Mesenteric fat pad (tissue), 1 donor: ENCODE measurements around the gene KCNS3. TPM values are rescaled to one million over a fixed set of nuclear protein-coding genes. Genes with fewer than 3 reads are reported as not detected.

ENCODE experiments used
- DNase-seq: peaks from one replicate; pipeline ENCODE4 v3.0.0-alpha.2; 2020; ENCODE audit warnings: low spot score
- total RNA-seq: library from RNA; stranded (reverse); fragmentation: NEBNext Ultra II Directional; extraction: Animal tissue kit (Norgen Biotek cat#: 25700); gene quantifications from one replicate; pipeline ENCODE4 v1.2.1, GENCODE V29; 2021
- donor health status: DM: yes; HTN: yes; CAD: no.

KCNS3 gene
- total RNA-seq, 1 donor from 2014 or later, result 1.1 TPM

- DNase-seq, result no peak
These were observed 1.9 kb upstream of the KCNS3 start for GRCh38 chr2:17876590-17876989.

- no peak for DNase-seq
These were observed 621 bp upstream of the KCNS3 start for GRCh38 chr2:17877811-17878280.

DNA sequence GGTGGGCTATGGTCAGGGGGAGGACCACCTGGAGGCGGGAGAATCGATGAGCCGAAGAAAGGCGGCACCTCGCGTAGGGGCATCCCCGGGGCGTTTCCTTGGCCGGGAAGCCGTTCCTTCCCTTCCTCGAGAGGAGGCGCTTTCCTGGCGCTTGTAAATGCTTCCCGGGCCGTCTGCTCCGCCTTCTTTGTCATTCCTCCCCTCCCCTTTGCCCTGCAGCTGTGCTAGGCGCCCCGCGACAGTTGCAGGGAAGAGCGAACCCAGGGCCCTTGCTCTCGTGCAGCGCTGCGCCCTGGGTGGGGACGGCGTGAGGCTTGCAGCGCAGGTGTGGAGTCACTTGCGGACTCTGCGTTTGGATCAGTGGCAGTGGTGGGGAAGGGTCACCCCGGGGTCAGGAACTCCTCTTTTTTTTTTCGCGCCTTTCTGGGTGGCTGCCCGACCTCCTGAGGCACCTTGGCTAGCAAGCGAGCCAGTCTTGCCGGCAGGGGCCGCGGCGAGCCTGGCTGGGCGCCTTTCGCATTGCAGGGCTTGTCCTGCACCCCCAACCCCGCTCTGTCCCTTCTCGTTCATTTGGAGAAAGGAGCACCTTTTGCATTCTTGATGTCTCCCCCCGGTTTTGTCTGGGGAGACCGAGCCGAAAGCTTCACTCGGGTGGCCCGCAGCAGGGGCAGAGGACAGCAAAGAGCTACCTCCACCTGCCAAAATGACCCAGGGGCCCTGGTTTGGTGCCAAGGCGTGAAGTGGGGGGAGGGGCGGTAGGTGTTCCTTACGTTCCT is 858 bp downstream of the KCNS3 start:
- no peak for DNase-seq

DNA sequence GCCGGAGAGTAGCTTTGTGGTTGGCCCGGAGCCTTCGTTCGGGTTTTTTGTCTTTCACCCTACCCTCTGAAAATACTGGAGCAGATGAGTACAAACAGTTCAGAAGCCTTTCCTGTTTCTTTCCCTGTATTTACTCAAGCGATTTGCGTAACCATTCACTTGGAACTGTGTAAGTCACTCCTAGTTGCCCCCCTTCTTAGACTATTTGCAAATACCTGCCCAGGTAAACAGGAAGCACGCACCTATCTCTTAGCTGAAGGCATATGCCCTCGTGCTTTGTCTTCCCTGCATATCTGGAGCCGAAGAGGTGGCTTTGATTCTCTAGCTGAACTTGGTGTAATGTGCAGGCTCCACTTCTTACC is 1.4 kb downstream of the KCNS3 start:
- no peak for DNase-seq

GRCh38 chr2:17892770-17893534 is 14.5 kb downstream of the KCNS3 start:
- no peak for DNase-seq

- DNase-seq, result no peak
These were observed 15.5 kb downstream of the KCNS3 start for GRCh38 chr2:17894005-17894404.

DNA sequence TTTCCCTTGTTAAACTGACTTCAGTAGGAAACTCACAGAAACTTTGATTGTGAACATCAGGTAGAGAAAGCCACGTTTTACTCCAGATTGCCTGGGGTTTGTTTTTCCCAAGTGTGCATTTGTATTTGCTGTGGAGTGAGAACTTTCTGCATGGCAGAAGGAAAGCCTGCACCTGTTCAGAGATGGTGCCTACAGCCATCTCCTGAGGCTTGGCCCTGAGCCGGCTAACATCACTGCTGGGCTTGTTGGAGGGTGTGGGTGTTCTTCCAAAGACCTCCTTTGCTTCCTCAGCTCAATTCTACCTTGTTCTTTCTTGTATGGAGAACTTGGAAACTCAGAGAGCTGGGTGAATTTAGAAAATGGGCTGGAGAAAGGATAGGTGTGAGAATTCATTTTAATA is 16.1 kb downstream of the KCNS3 start:
- no peak for DNase-seq

DNA sequence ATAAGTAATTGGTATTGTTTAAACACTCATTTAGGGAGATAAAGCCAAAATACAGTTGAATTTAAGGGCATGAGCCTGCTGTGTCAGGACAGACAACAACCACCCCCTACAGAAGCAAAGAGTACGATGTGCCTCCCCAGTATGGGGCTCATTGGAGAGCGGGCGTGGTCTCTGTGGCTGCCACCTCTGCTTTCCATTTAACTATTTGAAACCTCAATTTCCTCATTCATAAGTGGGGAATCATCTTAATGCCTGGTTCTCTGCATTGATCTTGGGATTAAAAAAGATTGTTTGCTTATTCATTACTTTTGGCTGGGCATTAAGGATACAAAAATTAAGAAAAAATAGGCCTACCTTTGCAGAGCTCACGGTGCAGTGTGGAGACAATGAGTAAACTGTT is 21.4 kb downstream of the KCNS3 start:
- DNase-seq, result no peak

GRCh38 chr2:17901246-17901645 is 22.8 kb downstream of the KCNS3 start:
- no peak for DNase-seq

GRCh38 chr2:17910980-17911379 is 32.5 kb downstream of the KCNS3 start:
- no peak for DNase-seq

DNA sequence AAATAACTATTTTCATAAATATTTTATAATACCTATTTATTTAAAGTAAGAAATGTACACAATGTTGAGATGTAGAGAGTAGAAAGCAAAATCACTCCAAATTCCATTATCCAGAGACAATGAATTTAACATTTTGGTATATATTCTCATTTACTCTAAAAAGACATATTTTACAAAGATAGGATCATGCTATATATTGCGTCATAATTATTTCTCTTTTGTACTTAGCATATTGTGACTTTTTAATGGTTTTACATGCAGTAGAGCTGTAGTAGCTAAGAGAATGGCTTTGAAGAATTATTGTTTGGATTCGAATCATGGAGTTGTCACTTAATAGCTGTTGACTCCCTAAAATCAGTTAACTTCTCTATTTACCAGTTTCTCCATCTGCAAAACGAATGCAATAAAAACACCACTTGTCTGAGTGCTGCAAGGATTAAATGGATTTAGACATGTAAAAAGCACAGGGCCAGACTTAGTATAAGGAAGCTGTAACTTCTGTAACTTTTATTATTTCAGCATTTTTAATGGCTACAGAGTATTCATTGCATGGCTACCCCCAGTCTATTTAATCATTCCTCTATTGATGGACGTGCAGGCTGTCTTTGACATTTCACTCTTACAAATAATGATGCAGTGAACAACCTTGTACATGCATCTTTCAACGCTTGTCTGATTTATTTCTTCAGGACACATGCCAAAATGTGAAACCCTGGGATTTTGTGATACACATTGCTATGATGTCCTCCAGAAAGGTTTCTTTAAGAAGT is 33.2 kb downstream of the KCNS3 start:
- DNase-seq, result no peak

- no peak for DNase-seq
These were observed 33.8 kb downstream of the KCNS3 start for GRCh38 chr2:17912266-17912691.

DNA sequence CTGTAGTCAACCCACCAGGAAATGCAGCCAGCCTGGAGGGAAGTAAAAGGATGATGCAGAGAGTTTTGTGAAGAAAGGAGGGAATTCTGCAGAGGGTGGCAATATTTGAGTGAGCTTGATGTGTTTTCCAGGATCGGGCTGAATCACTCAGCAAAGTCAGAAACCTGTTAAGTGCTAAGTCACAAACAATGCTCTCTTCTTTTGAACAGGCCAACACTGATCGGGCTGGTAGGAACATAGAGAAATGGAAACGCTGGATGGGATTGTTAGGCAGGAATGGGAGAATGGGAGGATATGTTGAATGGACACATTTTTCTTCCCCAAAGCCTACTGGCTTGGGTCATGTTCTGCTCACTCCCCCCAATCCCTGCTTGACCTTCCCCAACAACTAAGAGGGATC is 36.6 kb downstream of the KCNS3 start:
- no peak for DNase-seq

DNA sequence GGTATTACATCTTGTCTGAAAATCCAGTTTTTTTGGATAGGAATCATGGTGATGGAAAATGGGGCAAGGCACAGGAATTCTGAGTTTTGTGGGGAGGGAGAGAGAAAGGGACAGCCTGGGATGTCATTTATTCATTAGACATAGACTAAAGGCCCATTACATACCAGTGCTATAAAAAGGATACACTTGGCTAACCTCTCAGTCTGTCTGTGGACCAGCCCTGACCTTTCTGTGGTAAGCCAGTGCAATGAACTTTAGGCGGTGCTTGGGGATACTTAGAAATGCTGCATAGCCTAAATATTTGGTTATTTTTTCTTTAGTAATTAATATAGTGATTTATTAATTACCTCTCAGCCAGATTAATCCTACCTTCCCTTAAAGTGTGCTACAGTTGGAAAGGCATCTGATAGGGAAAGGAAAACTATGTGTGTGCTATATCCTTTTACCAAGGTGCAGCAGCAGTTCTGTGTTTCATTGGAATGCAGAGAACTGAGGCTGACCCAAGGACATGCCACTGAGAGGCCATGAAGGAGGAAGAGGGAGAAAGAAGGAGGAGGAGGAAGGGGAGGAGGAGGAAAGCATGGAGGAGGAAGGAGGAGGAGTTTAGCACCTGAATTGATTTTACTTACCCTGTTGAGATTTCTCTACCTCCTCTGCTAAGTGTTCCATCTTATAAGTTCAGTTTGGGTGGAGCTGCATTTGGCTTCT is 37.5 kb downstream of the KCNS3 start:
- DNase-seq, result no peak

DNA sequence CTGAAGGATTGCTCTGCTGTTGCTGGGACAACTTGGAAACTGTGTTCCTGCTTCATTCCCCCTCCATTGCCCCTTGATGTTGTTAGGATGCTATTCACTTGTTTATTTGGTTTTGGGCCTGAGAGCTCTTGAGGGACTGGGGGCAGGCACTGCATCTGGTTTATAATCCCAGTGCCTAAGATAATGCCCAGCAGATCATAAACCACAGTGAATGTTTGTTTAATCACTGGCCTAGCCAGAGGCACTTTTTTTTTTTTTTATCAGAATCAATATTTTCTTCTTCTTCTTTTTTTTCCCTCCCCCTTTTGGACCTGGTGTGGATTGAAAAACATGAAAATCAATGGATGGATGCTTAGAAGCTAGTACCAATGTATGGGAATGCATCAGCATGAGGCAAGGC is 38.1 kb downstream of the KCNS3 start:
- DNase-seq, result no peak

GRCh38 chr2:17918789-17919188 is 40.3 kb downstream of the KCNS3 start:
- DNase-seq, result no peak

GRCh38 chr2:17930773-17931172 is 52.3 kb downstream of the KCNS3 start:
- DNase-seq, result no peak

DNA sequence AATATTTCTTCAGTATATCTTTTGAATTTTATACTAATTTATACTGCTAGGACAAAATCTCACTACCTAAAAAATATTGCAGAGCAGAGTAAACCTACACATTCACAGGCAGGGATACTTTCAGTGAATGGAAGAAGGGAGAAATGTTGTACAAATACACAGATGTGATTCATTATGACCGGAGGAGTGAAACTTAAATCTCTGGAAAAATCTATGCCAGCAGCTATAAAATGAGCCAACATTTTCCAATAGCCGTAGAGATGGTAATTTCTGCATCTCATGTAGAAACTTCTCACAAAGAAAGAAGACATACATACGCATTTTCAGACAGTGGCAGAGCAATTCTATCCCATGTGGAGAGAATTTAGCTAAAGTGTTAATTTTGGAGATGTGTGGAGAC is 54.8 kb downstream of the KCNS3 start:
- DNase-seq, result no peak

DNA sequence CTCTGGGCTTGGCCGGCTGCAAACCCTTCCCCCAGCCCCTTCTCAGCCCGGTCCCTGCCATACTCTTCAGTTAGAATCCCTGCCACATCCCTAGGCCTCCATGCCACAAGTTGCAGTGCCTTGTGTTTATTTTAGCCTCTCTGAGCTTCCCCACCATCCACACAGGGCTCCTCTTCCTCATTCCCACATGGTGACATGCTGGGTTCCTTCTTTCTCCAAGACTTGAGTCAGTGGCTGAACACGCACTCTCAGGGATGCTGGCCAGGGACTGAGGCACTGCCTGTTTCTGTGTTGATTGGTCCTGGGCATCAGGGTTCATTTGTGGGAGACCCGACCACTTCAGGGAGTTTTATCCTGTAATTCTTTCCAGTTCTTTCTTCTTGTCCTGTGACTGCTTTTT is 56.3 kb downstream of the KCNS3 start:
- no peak for DNase-seq

GRCh38 chr2:17935242-17935885 is 56.9 kb downstream of the KCNS3 start:
- no peak for DNase-seq

DNA sequence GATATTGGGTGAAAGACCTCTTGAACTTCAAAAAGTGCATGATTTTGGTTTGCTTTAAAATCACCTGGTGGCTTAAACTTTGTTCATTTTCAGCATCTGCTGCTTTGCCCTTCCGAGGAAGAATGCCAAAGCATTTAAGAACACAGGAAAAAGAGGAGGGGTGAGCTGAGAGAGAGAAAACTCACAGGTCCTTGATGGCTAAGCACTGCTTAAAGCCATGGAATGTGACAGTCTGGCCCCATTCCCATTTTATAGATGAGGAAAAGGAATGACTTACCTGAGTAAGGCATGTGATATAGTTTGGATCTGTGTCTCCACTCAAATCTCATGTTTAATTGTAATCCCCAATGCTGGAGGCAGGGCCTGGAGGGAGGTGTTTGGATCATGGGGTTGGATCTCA is 58.1 kb downstream of the KCNS3 start:
- DNase-seq, result no peak
